ENCODE measurements around the gene PHIP.

The PHIP gene

GRCh38 chr6:78947529-78947928, 130.5 kb downstream of the PHIP start:
- no peak for TF ChIP-seq TAF1 (IDR thresholded peaks at IDR 0.05; ENCODE audit: borderline replicate concordance, insufficient read depth, low read length)
- no peak for TF ChIP-seq SIN3A (IDR thresholded peaks at IDR 0.05; ENCODE audit: borderline replicate concordance, insufficient read depth, low read length)
- TF ChIP-seq FOXP2 (optimal IDR thresholded peaks at IDR 0.05; ENCODE audit: borderline replicate concordance, extremely low read depth, extremely low read length, insufficient read depth), result no peak
- no peak for TF ChIP-seq POLR2AphosphoS5 (IDR thresholded peaks at IDR 0.05; ENCODE audit: low read depth, low read length)
- no peak for TF ChIP-seq REST (IDR thresholded peaks at IDR 0.05; ENCODE audit: insufficient read depth in 1 of 2, low read depth in 2 of 2, low read length in 2 of 2)

GRCh38 chr6:78942446-78942845, 135.6 kb downstream of the PHIP start:
- no peak for TF ChIP-seq TAF1 (IDR thresholded peaks at IDR 0.05; ENCODE audit: borderline replicate concordance, insufficient read depth, low read length)
- no peak for TF ChIP-seq FOXP2 (optimal IDR thresholded peaks at IDR 0.05; ENCODE audit: borderline replicate concordance, extremely low read depth, extremely low read length, insufficient read depth)
- no peak for TF ChIP-seq POLR2AphosphoS5 (IDR thresholded peaks at IDR 0.05; ENCODE audit: low read depth, low read length)
- TF ChIP-seq REST (IDR thresholded peaks at IDR 0.05; ENCODE audit: insufficient read depth in 1 of 2, low read depth in 2 of 2, low read length in 2 of 2), result no peak
- no peak for TF ChIP-seq SIN3A (IDR thresholded peaks at IDR 0.05; ENCODE audit: borderline replicate concordance, insufficient read depth, low read length)

GRCh38 chr6:78936515-78936914, 141.5 kb downstream of the PHIP start:
- no peak for TF ChIP-seq POLR2AphosphoS5 (IDR thresholded peaks at IDR 0.05; ENCODE audit: low read depth, low read length)
- TF ChIP-seq SIN3A (IDR thresholded peaks at IDR 0.05; ENCODE audit: borderline replicate concordance, insufficient read depth, low read length), result no peak
- TF ChIP-seq TAF1 (IDR thresholded peaks at IDR 0.05; ENCODE audit: borderline replicate concordance, insufficient read depth, low read length), result no peak
- TF ChIP-seq FOXP2 (optimal IDR thresholded peaks at IDR 0.05; ENCODE audit: borderline replicate concordance, extremely low read depth, extremely low read length, insufficient read depth), result no peak
- TF ChIP-seq REST (IDR thresholded peaks at IDR 0.05; ENCODE audit: insufficient read depth in 1 of 2, low read depth in 2 of 2, low read length in 2 of 2), result no peak

- TF ChIP-seq POLR2AphosphoS5 (IDR thresholded peaks at IDR 0.05; ENCODE audit: low read depth, low read length) (no peak), TAF1 (IDR thresholded peaks at IDR 0.05; ENCODE audit: borderline replicate concordance, insufficient read depth, low read length) (no peak), REST (IDR thresholded peaks at IDR 0.05; ENCODE audit: insufficient read depth in 1 of 2, low read depth in 2 of 2, low read length in 2 of 2) (no peak), SIN3A (IDR thresholded peaks at IDR 0.05; ENCODE audit: borderline replicate concordance, insufficient read depth, low read length) (no peak)
Observed at GRCh38 chr6:78935553-78935952, 142.5 kb downstream of the PHIP start.

GRCh38 chr6:78925317-78925716, 152.7 kb downstream of the PHIP start:
- TF ChIP-seq FOXP2 (optimal IDR thresholded peaks at IDR 0.05; ENCODE audit: borderline replicate concordance, extremely low read depth, extremely low read length, insufficient read depth), result no peak

Measured in PFSK-1 (cell line).